NB4 (cell line): ENCODE data around the gene PTGDS.

Experiments used
- MYC ChIP-seq: IDR thresholded peaks from 2 replicates; pipeline ENCODE4 v1.6.1; 2011; ENCODE audit warnings: low read depth, low read length
- POLR2A ChIP-seq: IDR thresholded peaks from 2 replicates; pipeline ENCODE4 v1.6.1; 2011; ENCODE audit warnings: mild to moderate bottlenecking; ENCODE audit not compliant: insufficient read length; ENCODE audit errors: extremely low read depth
- TF ChIP-seq, protein P1 (sequence below): IDR thresholded peaks from one replicate; pipeline ENCODE4 v1.5.1; 2012; ENCODE audit warnings: low read depth, low read length
- TF ChIP-seq, protein P2 (sequence below): IDR thresholded peaks from 2 replicates; pipeline ENCODE4 v1.6.1; 2011; ENCODE audit warnings: low read depth, low read length

DNA sequence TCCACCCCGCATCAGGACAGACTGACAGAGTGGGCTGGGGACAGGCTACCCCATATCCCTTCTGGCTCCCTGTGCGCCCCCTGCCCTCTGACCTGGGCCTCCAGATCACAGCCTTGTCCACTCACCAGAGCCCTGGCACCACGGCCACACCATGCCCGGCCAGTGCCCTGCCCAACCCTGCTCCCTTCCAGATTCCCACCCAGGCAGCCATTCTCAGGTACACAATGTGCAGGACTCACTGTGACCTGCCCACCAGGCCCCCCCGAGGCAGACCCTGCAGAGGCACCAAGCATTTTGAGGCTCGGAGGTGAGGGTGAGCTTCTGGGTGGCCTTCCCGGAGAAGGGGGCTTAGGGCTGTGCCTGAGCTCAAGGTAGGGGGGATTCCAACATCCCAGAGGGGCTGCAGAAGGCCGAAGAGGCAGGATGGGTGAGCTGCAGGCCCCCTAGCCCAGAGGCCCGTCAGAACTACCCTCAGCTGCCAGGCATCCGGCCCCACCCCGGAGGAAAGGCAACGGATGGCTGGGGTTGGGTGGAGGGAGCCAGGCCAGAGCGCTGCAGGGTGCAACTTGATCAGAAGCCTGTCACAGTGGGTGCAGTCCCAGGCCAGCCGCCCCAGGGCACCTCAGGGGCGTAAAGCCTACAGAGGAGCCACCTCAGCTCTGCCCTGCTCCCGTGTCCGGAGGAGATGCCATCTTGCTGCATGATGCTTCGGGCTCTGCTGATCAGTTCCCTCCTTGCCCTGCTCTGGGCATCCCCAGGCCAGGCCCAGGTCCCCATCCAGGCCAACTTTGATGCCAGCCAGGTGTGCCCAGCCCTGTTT is 5.1 kb downstream of the PTGDS start, which contains the start of gene LCNL1:
- TF ChIP-seq POLR2A (no peak), MYC (no peak)
- TF ChIP-seq, protein P1, sequence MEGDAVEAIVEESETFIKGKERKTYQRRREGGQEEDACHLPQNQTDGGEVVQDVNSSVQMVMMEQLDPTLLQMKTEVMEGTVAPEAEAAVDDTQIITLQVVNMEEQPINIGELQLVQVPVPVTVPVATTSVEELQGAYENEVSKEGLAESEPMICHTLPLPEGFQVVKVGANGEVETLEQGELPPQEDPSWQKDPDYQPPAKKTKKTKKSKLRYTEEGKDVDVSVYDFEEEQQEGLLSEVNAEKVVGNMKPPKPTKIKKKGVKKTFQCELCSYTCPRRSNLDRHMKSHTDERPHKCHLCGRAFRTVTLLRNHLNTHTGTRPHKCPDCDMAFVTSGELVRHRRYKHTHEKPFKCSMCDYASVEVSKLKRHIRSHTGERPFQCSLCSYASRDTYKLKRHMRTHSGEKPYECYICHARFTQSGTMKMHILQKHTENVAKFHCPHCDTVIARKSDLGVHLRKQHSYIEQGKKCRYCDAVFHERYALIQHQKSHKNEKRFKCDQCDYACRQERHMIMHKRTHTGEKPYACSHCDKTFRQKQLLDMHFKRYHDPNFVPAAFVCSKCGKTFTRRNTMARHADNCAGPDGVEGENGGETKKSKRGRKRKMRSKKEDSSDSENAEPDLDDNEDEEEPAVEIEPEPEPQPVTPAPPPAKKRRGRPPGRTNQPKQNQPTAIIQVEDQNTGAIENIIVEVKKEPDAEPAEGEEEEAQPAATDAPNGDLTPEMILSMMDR: no peak
- TF ChIP-seq, protein P2, sequence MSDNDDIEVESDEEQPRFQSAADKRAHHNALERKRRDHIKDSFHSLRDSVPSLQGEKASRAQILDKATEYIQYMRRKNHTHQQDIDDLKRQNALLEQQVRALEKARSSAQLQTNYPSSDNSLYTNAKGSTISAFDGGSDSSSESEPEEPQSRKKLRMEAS: no peak
